Esophagus muscularis mucosa (tissue), 4 donors: ENCODE measurements around the gene GPR153. TPM values are rescaled to one million over a fixed set of nuclear protein-coding genes. Genes with fewer than 3 reads are reported as not detected.

ENCODE experiments used
- DNase-seq: peaks from one replicate; pipeline ENCODE4 v3.0.0-alpha.2; 2017; ENCODE audit errors: extremely low spot score
- H3K27ac ChIP-seq, 4 donors: fragments of 200-600 bp; sonication (generic); replicated peaks in 1 of 4; 1 replicate in 3 of 4; 2 replicates in 1 of 4; pipeline ENCODE4 v1.5.1; 2016 to 2019; ENCODE audit warnings: mild to moderate bottlenecking in 1 of 4
- H3K27me3 ChIP-seq, 4 donors: fragments of 200-600 bp; sonication (generic); one replicate each; pipeline versions ENCODE4 v1.5.1 to v1.6.0; 2016 to 2019
- H3K36me3 ChIP-seq, 4 donors: fragments of 200-600 bp; sonication (generic); one replicate each; pipeline ENCODE4 v1.5.1; 2016 to 2019
- H3K4me1 ChIP-seq, 4 donors: fragments of 200-600 bp; sonication (generic); one replicate each; pipeline ENCODE4 v1.5.1; 2016 to 2019
- H3K4me3 ChIP-seq, 4 donors: fragments of 200-600 bp; sonication (generic); 1 replicate in 2 of 4; 2 replicates in 2 of 4; pipeline ENCODE4 v1.5.1; 2016 to 2019; ENCODE audit warnings: mild to moderate bottlenecking in 4 of 4, moderate library complexity in 1 of 4
- H3K9me3 ChIP-seq, 4 donors: fragments of 200-600 bp; sonication (generic); 1 replicate in 3 of 4; 2 replicates in 1 of 4; pipeline ENCODE4 v1.5.1; 2016 to 2019
- EP300 ChIP-seq: sonication (generic); formaldehyde crosslinking; IDR thresholded peaks from one replicate; pipeline ENCODE4 v1.6.1; 2017; ENCODE audit warnings: antibody characterized with exemption
- POLR2A ChIP-seq: fragments of 450-650 bp; IDR thresholded peaks from one replicate; pipeline ENCODE4 v1.6.1; 2017; ENCODE audit warnings: antibody characterized with exemption, moderate library complexity, mild to moderate bottlenecking, low read depth
- POLR2AphosphoS5 ChIP-seq, 2 donors: sonication (generic); formaldehyde crosslinking; IDR thresholded peaks; one replicate each; pipeline ENCODE4 v1.6.1; 2017; ENCODE audit warnings: antibody characterized with exemption in 2 of 2
- WGBS: methylation state at CpG from one replicate; pipeline ENCODE4 v1.1.5; 2018; 5-methylcytosine and 5-hydroxymethylcytosine counted together
- intact Hi-C: fragments of 100-400 bp; cut with DNase I; formaldehyde crosslinking; loops from one replicate; pipeline ENCODE4 v1.15.1; 2023
- total RNA-seq, 4 donors: library from RNA; depleted of rRNA; stranded (reverse); fragments of >200 nt; gene quantifications; one replicate each; pipeline versions ENCODE4 v1.1.0 to v1.2.1, GENCODE V29; 2016
- TF ChIP-seq, protein P1 (sequence below), 3 experiments: fragments of 200-600 bp in 2 of 3; fragments of 450-650 bp in 1 of 3; sonication (generic) in 2 of 3; IDR thresholded peaks; one replicate each; pipeline ENCODE4 v1.5.1; 2017 to 2019; ENCODE audit warnings: antibody characterized with exemption in 3 of 3, mild to moderate bottlenecking in 2 of 3, moderate library complexity in 1 of 3

The GPR153 gene
- total RNA-seq, 4 donors from 2014 or later: 5.5 to 11.0 (median 9.3) TPM

DNA sequence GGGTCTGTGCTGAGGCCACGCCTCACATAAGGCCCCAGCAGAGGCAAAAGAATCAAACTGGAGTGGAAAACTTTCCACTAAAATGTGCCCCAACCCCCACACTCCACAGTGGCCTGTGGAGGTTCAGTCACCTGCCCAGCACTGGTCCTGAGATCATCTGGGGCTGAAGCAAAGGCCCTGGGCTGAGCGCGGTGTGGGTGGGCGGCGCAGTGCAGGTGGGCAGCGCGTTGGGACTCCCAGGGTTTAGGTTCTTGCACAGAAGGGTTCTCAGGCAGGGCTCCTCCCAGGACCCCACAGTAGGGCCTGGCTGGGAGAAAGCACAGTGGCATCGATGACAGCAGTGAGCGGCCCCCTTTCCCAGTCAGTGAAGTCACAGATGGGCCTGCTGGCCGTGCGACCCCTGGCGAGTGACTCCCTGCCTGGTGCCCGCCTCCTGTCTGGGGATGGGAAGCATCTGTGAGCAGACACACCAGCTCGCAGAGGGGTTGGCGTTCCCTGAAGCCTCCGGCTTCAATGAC is 13.8 kb upstream of the GPR153 start:
- DNase-seq: no peak
- peaks cover 17 to 49% (median 29%) of the 10 kb centered on the region in 4 donors for H3K4me1 ChIP-seq
- H3K9me3 ChIP-seq: no peaks in the 10 kb centered on the region
- H3K4me3 ChIP-seq: no peak overlapping the region
- no peak for TF ChIP-seq POLR2A
- TF ChIP-seq, protein P1, sequence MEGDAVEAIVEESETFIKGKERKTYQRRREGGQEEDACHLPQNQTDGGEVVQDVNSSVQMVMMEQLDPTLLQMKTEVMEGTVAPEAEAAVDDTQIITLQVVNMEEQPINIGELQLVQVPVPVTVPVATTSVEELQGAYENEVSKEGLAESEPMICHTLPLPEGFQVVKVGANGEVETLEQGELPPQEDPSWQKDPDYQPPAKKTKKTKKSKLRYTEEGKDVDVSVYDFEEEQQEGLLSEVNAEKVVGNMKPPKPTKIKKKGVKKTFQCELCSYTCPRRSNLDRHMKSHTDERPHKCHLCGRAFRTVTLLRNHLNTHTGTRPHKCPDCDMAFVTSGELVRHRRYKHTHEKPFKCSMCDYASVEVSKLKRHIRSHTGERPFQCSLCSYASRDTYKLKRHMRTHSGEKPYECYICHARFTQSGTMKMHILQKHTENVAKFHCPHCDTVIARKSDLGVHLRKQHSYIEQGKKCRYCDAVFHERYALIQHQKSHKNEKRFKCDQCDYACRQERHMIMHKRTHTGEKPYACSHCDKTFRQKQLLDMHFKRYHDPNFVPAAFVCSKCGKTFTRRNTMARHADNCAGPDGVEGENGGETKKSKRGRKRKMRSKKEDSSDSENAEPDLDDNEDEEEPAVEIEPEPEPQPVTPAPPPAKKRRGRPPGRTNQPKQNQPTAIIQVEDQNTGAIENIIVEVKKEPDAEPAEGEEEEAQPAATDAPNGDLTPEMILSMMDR (IDR thresholded peaks at IDR 0.05): no peak
- intact Hi-C loops: no loop called here
- no peaks in the 10 kb centered on the region for H3K27me3 ChIP-seq
- WGBS: 97% methylated on average over 10 of the region's 16 CpGs
- peaks cover 0 to 4% (median 0%) of the 10 kb centered on the region in 4 donors for H3K36me3 ChIP-seq
- no peak overlapping the region for H3K27ac ChIP-seq

DNA sequence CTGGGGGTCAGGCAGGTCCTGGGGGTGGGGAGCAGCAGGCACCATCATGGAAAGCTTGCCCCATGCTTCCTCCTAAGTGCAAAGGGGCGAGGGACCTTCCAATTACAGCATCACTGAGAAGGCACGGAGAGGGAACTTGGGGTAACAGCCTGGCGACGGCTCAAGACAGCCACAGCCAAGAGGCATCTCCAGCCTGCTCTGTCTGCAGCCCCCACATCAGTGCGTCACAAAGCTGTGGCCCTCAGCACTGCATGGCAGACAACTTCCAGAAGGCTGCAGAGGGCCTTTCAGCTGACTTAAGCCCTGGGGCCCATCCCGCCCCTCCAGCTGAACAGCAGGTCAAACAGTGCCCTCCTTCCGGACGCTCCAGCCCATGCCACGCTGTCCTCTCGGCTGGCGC is 13.2 kb upstream of the GPR153 start:
- 98% methylated on average over 7 of the region's 11 CpGs for WGBS
- DNase-seq: no peak
- Histone ChIP-seq H3K4me3 (no peak overlapping the region), H3K27ac (no peak overlapping the region), H3K9me3 (no peaks in the 10 kb centered on the region), H3K4me1 (peaks cover 17 to 49% (median 29%) of the 10 kb centered on the region in 4 donors), H3K27me3 (no peaks in the 10 kb centered on the region), H3K36me3 (no peaks in the 10 kb centered on the region)
- intact Hi-C loops: no loop called here
- TF ChIP-seq POLR2A (no peak), POLR2AphosphoS5 (IDR thresholded peaks at IDR 0.05) (no peak), EP300 (no peak)
- TF ChIP-seq, protein P1 (IDR thresholded peaks at IDR 0.05): no peak

DNA sequence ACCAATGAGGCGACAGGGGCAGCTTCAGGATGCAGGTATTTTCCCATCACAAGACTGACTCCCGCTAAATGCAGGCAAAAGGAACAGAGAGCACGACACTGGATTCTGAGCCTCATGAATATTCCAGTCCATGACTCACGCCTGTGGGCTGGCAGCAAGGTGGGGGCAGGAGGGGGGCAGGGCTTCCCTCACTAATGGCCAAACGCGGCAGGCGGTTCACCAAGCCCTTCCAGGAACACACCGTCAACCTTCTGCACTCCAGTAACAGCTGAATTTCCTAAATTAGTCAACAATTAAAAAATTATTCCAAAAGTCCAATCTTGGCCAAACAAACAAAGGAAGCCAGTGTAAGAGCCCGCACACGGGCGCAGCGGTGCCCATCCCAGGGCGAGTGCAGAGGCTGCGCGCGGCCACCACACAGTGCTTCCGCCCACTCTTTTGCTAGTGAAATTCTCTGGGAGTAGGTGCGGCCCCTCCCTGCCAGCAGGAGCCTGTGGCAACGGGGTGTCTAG is 12.5 kb upstream of the GPR153 start:
- intact Hi-C loops: no loop called here

DNA sequence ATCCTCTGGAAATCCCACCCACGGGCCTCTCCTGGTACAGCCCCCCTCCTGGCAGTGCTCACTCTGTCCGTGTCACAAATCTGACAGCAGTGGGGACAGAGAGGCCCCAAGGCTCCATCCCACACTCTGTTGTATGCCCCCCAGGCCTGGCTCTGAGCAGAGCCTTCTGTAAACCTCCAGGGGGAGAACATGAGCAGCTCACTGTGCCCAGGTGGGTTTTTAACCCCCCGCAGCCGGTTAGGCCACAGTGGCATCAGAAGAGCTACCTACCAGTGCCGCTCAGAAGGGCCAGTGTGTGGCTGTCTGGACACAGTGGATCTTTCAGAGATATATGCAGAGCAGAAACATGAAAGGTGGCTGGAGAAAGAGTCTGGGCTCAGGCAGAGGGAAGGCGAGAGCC is 12.0 kb upstream of the GPR153 start:
- DNase-seq: no peak
- Histone ChIP-seq H3K27ac (no peak overlapping the region), H3K27me3 (peaks cover 0 to 3% (median 0%) of the 10 kb centered on the region in 4 donors), H3K36me3 (no peaks in the 10 kb centered on the region), H3K4me1 (peaks cover 17 to 49% (median 29%) of the 10 kb centered on the region in 4 donors), H3K9me3 (no peaks in the 10 kb centered on the region), H3K4me3 (no peak overlapping the region)
- intact Hi-C loops: no loop called here
- 77% methylated on average over 6 of the region's 6 CpGs for WGBS
- TF ChIP-seq, protein P1 (IDR thresholded peaks at IDR 0.05): no peak
- TF ChIP-seq POLR2A: no peak
- no peak for TF ChIP-seq POLR2AphosphoS5 (IDR thresholded peaks at IDR 0.05)
- TF ChIP-seq EP300: no peak

More for the DNA sequence above, 12.5 kb upstream of the GPR153 start:
- 81% methylated on average over 18 of the region's 19 CpGs for WGBS
- DNase-seq: no peak
- TF ChIP-seq, protein P1 (IDR thresholded peaks at IDR 0.05): no peak
- TF ChIP-seq EP300: no peak
- TF ChIP-seq POLR2AphosphoS5 (IDR thresholded peaks at IDR 0.05): no peak
- TF ChIP-seq POLR2A: no peak
- Histone ChIP-seq H3K27me3 (peaks cover 0 to 3% (median 0%) of the 10 kb centered on the region in 4 donors), H3K4me3 (no peak overlapping the region), H3K4me1 (peaks cover 17 to 49% (median 29%) of the 10 kb centered on the region in 4 donors), H3K9me3 (no peaks in the 10 kb centered on the region), H3K27ac (no peak overlapping the region), H3K36me3 (no peaks in the 10 kb centered on the region)

DNA sequence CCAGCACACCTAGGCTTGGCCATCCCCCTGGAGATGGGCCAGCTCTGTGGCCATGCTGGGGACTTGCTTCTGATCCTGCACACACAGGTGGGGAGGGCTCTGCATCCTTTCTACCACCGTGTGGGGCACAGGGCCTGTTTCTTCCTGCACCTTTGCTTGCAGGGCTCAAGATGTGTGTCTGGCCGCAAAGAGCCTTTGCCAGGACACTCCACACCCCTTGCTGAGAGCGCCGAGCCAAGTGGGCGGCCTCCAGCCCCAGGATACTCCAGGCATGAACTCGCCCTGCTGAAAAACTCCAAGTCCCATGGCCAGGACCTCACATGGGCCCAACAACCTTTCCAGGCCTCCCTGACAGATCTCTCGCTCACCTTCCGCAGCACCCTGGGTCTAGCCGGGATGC is 11.6 kb upstream of the GPR153 start:
- Histone ChIP-seq H3K27ac (no peak overlapping the region), H3K36me3 (no peaks in the 10 kb centered on the region), H3K9me3 (no peaks in the 10 kb centered on the region), H3K4me3 (no peak overlapping the region), H3K4me1 (peaks cover 17 to 49% (median 29%) of the 10 kb centered on the region in 4 donors), H3K27me3 (peaks cover 0 to 3% (median 0%) of the 10 kb centered on the region in 4 donors)
- DNase-seq: no peak
- WGBS: 49% methylated on average over 9 of the region's 9 CpGs
- intact Hi-C loops: no loop called here
- TF ChIP-seq POLR2AphosphoS5 (IDR thresholded peaks at IDR 0.05): no peak
- TF ChIP-seq, protein P1 (IDR thresholded peaks at IDR 0.05): no peak
- no peak for TF ChIP-seq EP300
- TF ChIP-seq POLR2A: no peak
